ENCODE results near the gene WASHC3.
A peak's percentile ranks its signal among the peaks of the same experiment; 100 is the strongest.
"Not testable (repeated sequence)": the region's sequence is repeated elsewhere in the genome, so short reads cannot be mapped to it uniquely, and the experiment has no call there.

WASHC3 gene

GRCh38 chr12:102061560-102062418 lies at the start of gene WASHC3:
Gene WASHC3 (minus strand): TSS chr12:102061991. CDS start chr12:102061962, 29 bp downstream.
- DNase-seq (ENCODE audit: low spot score): peak; percentile 94

- no peak for DNase-seq (ENCODE audit: low spot score)
Observed at GRCh38 chr12:102110782-102111181, 49.0 kb upstream of the WASHC3 start.

- DNase-seq (ENCODE audit: low spot score): no peak
Observed at GRCh38 chr12:102107970-102108369, 46.2 kb upstream of the WASHC3 start.

GRCh38 chr12:102106905-102107304 lies 45.1 kb upstream of the WASHC3 start:
- no peak for DNase-seq (ENCODE audit: low spot score)

- DNase-seq (ENCODE audit: low spot score): no peak
Observed at GRCh38 chr12:102096855-102097254, 35.1 kb upstream of the WASHC3 start.

- peak; percentile 11 for DNase-seq (ENCODE audit: low spot score)
Observed at GRCh38 chr12:102095677-102096263, 34.0 kb upstream of the WASHC3 start.

GRCh38 chr12:102093319-102093718 lies 31.5 kb upstream of the WASHC3 start:
- DNase-seq (ENCODE audit: low spot score): peak; percentile 31

- not testable (repeated sequence) for DNase-seq (ENCODE audit: low spot score)
Observed at GRCh38 chr12:102089228-102089835, 27.5 kb upstream of the WASHC3 start.

- no peak for DNase-seq (ENCODE audit: low spot score)
Observed at GRCh38 chr12:102080842-102081241, 19.1 kb upstream of the WASHC3 start.

- DNase-seq (ENCODE audit: low spot score): not testable (repeated sequence)
Observed at GRCh38 chr12:102072092-102072491, 10.3 kb upstream of the WASHC3 start.

GRCh38 chr12:102069707-102070106 lies 7.9 kb upstream of the WASHC3 start:
- DNase-seq (ENCODE audit: low spot score): no peak

GRCh38 chr12:102067574-102068258 lies 5.9 kb upstream of the WASHC3 start:
- DNase-seq (ENCODE audit: low spot score): peak; percentile 37

- no peak for DNase-seq (ENCODE audit: low spot score)
Observed at GRCh38 chr12:102064476-102064875, 2.7 kb upstream of the WASHC3 start.

GRCh38 chr12:102063069-102063468 lies 1.3 kb upstream of the WASHC3 start:
- DNase-seq (ENCODE audit: low spot score): no peak

GRCh38 chr12:102062419-102062806 lies 622 bp upstream of the WASHC3 start:
- DNase-seq (ENCODE audit: low spot score): no peak

GRCh38 chr12:102061096-102061559 lies 663 bp downstream of the WASHC3 start:
- no peak for DNase-seq (ENCODE audit: low spot score)

GRCh38 chr12:102059343-102059742 lies 2.4 kb downstream of the WASHC3 start:
- no peak for DNase-seq (ENCODE audit: low spot score)

GRCh38 chr12:102054345-102054744 lies 7.4 kb downstream of the WASHC3 start:
- DNase-seq (ENCODE audit: low spot score): no peak

GRCh38 chr12:102053062-102053349 lies 8.8 kb downstream of the WASHC3 start:
- no peak for DNase-seq (ENCODE audit: low spot score)

- DNase-seq (ENCODE audit: low spot score): no peak
Observed at GRCh38 chr12:102052192-102053061, 9.4 kb downstream of the WASHC3 start.

GRCh38 chr12:102051431-102051965 lies 10.3 kb downstream of the WASHC3 start:
- DNase-seq (ENCODE audit: low spot score): no peak
